Stimulated activated CD4-positive, alpha-beta T cell treated with anti-CD3 and anti-CD28 coated beads, Interleukin-2, amount 100 ng/mL, for 48 hours (primary cell): Measurements from ENCODE around the gene TM7SF2.

Experiments used
- DNase-seq, 2 donors: peaks; one replicate each; pipeline ENCODE4 v3.0.0-alpha.2; 2020

TM7SF2 gene

DNA sequence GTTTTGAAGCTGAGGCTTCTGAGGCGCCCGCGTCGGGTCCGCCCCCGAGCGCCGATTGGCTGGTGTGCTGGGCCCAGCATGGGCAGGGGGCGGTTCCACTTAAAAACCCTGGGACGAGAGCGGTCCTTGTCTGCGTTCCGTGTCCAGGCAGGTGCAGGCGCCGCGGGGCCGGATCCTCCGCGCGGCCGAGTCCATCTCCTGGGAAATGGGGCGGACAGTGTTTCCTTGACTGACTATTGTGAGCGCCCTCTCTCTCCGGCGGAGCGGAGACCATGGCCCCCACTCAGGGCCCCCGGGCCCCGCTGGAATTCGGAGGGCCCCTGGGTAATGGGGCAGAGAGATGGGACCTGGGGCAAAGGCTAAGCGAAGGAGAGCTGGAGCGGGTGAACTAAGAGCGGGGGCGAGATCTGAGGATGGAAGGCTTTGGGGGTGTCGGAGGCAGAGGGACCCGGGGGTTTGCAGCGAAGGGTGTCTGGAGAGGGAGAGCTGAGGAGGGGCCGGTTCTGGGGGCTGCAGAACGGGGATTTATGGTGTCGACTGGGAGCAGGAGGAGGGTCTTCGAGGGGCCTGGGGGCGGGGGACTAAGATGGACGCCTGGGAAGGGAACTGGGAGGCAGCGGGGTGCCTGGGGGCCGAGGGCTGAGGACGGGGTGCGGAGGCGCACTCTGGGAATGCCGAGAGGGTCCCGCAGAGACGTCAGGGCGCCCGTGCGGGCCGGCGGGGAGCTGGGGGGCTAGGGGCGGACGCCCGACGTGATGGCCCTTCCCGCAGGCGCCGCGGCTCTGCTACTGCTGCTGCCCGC is at the start of gene TM7SF2:
TSS of gene TM7SF2 (plus strand) at position 129 of the 802 bp plus-strand sequence. CDS start at position 273, 144 bp downstream.
- DNase-seq, result peak; percentile 92 to 94

DNA sequence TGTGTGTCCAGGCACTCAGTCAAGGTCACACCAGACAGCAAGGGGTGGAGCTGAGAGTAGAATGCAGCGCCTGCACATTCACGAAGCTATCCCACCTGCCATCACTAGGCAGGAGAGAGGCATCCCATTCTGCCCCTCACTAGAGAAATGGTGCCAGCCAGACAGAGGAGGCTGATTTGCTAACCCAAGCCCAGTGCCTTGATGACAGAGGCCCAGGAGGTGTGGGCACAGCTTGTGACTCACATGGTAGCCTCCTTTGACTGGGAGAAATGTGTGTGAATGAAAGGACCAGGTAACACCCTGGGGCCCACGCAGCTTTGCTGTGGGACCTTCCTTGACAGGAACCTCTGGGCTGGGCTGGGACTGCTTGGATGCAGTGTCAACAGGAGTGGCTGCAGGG is 48.1 kb upstream of the TM7SF2 start:
- DNase-seq, result no peak

DNA sequence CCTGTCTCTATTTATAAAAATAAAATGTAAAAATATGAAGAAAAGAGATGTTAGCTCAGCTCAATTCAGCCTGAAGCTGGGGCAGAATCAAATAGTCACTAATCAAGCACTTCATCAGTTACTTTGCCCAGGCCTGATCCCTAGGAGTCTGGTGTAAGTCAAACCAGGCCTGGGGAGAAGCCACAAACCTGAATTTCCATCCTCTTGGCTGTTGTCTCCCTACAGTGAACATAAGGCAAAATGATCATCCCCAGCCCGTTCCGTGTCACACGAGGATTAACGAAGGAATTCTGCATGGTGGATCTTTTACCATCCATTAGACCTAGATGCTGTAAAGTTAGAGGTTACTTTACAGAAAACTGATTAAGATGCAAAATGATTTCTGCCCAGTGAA is 46.8 kb upstream of the TM7SF2 start:
- DNase-seq, result no peak

DNA sequence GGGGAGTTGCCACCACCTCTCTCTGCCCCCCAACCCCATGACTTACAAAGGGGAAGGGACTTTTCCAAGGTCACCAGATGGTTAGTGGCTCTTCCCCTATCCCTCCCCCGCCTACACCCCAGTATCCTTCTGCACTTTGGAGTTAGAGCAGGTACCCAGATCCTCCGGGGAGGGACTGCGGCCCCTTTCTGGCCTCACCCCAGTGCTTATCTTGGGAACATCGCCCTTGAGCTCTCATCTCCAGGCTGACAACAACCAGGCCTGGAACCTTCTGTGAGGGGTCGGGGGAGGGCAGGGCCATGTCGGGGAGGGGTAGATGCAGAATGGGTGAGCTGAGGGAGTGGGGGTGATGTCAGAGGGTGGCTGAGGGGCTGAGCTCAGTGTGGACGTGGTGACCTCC is 45.8 kb upstream of the TM7SF2 start:
- DNase-seq, result no peak

DNA sequence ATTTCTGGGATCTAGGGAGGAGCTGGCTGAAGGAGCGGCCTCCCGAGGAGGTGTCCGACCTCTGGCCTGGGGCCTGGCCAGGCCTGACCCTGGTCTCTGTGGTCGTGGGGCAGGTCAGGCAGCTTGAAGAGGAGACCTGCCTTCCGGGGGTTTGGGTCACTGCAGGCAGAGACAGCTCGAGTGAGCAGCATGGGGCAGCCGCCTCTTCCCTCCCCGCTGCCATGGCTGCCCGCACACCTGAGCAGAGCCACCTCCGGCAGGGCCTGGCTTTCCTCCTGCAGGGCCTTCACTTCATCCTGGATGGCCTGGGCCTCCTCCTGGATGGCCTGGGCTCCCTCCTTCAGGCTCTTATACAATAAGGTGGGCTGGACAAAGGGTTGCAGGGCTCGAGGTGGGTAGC is 45.4 kb upstream of the TM7SF2 start:
- no peak for DNase-seq

DNA sequence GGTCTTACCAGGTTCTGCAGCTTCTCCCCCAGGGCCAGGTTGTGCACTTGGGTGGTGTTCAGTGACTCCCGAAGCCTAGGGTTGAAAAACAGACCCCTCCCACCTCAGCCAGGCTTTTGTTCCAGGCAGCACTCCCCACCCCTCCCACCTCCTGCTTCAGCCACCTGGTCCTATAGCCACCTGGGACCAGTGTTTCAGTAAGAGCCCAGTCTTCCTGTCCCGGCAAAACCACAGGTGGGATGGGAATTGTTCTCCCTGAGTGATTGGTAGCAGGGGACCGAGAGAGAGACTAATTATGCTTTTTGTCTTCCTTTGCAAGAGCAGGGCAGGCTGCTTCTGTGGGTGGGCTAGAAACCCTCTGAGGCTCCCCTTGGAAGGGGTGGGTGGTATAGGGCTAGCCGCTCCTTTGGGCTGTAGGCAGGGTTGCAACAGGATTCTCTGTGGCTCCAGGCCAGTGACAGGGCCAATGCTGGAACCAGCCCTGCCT is 44.8 kb upstream of the TM7SF2 start:
- DNase-seq, result no peak

DNA sequence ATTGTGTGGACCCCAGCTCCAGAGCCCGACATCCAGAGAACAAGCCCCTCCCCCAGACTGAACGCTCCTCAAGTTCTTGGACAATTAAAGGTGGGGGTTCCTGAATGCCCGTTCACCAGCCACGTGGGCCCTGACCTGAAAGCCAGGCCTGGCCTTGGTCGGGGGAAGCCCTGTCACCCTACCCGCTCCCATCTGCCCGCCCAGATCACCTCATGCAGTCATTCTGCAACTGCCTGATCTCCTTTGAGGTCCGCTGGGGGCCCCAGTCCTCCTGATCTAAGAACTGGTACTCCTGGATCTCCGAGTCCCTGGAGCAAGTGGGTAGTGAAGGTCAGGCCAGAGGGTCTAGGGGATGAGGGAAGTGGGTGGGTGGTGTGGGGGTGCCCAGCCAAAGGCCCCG is 44.2 kb upstream of the TM7SF2 start:
- no peak for DNase-seq

DNA sequence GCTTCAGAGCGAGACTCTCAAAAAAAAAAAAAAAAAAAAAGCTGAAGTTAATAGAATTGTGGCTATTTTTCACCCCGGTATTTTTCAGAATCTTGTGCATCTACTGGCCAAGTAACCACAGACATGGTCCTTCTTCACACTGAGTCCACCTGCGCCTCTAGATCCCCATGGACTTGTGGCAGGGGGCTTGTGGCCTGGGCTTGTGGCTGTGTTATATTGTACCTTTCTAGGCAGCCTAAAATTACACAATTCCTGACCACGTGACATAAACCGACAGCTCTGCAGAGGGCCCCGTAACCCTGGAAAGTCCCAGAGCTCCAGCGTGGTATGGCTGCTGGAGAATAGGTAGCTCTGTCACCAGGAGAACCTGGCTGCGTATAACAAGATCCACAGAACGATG is 42.5 kb upstream of the TM7SF2 start:
- no peak for DNase-seq

DNA sequence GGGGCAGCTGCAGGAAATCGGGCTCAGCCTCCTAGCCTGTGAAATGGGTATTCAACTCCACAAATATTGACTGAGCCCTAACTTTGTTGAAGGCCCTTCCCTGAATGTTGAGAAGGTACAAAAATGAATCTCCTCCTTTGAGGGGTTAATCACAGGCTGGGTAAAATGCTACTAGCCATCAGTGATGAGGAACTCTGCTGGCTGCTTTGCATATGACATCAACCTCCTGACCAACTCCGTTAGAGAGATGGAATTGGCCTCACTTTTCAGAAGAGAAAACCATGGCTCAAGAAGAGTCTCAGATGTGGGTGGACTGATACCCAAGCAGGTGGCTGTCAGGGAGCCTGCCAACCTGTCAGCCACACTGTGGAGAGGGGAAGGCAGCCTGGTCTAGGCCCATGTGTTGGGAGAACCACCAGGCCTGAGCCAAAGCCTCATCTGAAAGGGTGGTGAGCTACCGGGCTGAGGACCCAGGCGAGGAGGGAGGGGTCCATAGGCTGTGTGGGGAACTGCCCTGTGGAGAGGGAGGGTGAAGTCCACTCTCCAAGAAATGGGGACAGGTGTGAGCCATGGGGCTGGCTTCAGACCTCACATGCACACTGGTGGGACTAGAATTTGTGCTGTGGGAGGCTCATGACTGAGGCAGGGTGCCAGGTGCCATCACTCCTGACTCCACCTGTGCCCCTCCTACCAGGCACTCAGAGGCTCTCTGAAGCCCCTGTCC is 39.6 kb upstream of the TM7SF2 start:
- DNase-seq, result no peak

DNA sequence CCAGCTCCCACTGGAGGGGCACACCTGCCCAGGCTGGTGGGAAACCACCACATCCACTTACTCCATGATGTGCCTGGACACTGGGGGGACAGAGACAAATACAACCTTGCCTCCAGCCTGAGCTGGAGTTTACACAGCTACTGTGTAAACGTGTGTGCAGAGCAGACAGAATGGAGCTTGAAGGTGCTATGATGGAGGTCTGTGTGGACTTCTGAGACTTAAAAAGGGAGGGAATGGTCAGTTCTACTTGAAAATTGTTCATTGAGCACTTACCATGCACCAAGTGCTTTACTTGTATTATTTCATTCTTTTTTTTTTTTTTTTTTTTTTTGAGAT is 39.1 kb upstream of the TM7SF2 start:
- DNase-seq, result no peak

DNA sequence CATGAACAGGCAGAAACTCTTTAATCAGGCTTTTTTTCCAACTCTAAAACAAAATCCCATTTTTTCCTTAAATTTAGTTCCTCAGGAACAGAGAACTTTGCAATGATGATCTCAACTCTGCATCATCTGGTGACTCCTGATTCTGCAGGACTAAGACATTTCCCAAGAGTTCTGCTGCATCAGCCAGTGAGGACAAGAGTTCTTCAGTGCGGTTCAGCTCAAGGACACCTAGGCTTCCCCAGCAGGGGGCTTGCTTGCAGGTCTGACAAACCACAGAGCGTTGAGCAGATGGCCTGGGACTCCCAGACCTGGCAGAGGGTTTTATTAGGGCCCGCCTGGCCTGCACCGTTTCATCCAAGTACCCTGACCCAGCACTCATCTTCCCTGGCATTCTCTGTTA is 34.2 kb upstream of the TM7SF2 start:
- DNase-seq, result no peak

DNA sequence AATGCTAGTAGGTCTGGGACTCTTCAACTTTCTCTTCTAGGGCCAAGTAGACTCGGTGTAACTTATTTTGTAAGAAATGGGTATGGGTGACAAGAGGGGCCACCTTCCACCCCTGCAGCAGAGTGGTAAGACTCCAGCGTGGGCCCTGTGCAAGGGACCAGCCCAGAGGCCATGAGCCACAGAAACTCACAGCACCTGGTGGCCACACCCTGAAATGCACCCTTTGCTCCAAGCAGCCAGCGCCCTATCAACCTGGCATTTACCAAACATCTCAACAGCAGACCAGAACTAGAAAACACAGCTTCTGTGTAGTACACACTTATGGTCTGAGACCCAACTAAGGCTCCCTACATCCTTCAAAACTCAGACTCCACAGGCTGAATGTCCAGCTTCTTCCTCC is 33.5 kb upstream of the TM7SF2 start:
- DNase-seq, result peak; percentile 67

DNA sequence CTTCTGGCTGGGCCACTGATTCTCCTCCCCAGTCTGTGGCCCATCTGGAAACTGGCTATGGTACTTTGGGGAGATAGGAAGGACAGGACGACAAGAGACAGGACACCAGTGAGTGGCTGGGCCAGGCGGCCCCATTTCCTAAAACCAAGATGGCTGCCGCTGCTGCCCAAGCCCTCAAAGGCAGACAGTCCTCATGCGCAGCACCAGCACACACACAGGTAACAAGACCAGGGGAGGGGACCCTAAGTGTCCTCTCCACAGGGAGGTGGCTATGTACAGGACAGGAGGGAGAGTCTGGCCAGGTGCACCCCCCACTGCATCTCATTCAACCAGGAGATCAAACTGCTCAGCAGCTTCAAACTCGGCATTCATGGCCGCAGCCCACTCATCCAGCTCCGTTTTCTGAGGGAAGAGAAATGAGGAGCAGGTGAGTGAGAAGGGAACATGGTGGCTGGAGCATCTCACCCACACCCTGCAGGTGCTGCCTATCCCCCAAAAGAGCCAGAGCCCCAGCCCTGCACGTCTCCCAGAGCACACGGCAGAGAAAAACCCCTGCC is 32.8 kb upstream of the TM7SF2 start:
- DNase-seq, result no peak

DNA sequence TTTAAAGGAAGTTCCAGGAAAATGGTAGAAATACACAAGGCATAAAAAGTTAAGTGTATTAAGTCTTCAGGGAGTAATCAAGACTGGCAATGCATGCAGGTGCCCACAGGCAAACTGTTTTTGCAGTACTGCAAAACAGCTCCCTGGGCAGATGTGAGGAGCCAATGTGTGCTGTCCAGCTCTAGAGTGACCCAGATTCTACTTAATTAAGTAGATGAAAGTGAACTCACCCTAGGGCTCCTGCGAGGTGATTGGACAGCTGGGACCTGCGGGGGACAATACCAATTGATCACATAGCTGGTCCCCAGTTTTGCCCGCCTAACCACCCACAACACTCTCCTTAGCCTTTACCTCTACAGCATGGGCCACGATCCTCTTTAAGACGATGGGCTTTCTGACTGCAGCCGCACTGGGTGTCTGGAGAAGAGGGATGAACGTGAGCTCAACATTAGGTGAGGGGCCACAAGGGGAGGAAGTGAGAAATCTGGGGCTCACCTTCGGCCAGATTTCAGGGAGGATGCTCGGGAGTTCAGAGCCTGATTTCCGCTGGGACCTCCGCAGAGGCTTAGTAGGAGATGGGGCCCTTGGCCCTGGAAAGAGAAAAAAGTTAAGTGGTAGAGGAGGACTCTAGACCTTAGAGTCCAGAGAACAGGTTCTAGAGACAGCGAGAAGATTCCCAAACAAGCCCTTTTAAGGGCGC is 28.4 kb upstream of the TM7SF2 start:
- no peak for DNase-seq

DNA sequence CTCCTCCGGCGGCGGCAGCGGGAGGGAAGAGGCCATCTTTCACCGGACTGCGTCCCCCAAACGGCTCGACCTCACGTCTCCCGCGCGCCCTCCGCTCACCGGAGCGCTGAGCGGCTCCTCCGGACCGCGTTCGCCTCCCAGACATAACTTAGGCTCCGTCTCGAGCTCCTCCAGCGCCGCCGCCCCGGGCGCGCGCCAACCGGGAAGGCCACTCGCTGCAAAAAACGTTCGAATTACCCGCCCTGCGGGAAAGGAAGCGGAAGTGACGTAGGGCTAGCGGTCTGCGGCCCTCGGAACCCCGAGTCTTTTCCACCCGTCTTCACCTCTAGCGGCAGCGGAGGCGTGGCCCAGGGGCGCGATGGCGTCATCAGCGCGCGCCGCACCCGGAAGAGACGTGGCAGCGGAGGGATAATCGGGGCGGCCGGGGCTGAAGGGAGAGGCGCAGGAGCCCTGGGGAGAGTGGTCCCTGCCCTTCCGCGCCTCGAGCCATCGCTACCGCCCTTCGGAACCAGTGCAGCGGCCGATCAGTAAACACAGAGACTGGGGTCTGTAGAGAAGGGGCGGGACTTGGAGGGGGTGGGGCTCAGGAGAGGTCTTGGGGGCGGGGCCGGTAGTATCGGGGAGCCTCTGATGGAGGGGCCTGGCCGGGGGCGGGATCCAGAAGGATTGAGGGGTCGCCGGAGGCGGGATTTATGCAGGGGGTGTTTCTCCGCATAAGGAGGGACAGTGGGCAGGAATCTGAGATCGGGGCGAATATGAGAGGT is 27.7 kb upstream of the TM7SF2 start, which contains the start of the genes CDCA5 and ZFPL1:
TSS of gene CDCA5 (minus strand) at position 207 of the 764 bp plus-strand sequence. CDS start at position 145, 62 bp downstream.
TSS of gene ZFPL1 (plus strand) at position 389 of the 764 bp plus-strand sequence. CDS start 477 bp downstream, outside the sequence.
- peak; percentile 95 to 96 for DNase-seq

DNA sequence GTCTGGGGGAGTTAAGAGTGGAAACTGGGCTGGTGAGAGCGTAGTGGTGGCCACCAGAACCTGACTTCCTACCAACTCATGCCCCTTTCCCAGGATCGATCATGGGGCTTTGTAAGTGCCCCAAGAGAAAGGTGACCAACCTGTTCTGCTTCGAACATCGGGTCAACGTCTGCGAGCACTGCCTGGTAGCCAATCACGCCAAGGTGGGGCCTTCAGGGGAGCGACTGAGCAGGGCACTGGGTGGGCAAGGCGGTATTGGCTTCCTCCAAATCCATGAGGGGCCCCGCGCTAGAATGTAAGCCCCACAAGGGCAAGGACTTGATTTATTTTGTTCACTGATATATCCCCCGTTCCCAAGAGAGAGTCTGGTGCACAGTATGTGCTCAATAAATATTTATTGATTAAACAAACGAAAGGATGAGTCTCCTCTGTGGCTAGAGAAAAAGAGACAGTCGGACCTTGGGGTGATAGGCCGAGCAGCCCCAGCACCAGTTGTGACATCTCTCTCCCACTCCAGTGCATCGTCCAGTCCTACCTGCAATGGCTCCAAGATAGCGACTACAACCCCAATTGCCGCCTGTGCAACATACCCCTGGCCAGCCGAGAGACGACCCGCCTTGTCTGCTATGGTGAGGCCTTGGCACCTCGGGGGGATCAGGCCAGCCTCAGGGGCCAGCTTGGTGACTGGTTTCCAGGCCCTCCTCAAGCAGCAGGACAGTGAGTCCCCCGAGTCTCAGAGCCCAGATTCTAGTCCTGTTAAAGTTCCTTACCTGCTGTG is 26.9 kb upstream of the TM7SF2 start:
- DNase-seq, result no peak

DNA sequence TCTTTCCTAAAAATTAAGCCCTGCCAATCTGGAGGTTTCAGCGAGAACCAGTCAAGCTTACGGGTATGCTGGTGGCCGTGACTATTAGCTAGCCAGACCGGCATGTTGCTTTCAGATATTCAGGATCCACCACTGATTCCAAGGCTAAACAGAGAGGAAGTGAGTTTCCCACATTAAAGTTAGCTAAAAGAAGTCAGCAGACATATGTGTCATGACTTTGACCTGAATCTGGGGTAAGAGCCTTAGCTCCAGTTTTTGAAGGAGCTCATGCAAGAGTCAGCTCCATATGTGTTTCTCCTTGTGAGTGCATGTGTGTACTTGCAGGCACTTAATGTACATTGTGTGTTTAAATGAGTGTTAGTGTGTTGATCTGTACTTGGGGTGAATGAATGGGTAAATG is 26.2 kb upstream of the TM7SF2 start:
- no peak for DNase-seq

DNA sequence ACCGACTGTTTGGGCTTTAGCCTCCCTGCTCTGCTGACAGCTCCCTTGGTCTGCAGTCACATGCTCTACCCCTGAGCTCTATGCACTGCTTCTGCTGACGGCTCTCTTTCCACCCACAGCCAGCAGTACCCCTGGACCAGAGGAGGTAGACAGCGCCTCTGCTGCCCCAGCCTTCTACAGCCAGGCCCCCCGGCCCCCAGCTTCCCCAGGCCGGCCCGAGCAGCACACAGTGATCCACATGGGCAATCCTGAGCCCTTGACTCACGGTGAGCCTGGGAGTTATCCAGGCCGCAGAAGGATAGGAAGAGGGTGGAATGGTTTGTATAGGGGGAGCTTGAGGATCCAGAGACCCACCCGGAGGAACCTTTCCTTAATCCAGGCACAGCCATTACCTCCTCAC is 24.9 kb upstream of the TM7SF2 start:
- DNase-seq, result no peak

DNA sequence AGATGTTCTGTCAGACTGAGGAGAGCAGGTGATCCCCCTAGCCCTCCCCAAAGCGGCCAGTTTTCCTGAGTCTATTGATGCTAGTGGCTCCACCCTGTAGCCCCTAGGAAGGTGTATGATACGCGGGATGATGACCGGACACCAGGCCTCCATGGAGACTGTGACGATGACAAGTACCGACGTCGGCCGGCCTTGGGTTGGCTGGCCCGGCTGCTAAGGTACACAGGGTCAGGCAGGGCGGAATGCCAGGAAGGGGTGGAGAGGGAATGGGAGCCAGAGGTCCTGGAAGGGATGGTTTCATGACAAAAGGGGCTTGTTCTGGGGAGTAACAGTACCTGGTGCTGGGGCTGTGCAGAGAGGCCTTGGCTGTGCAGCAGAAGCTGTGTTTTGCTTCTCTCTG is 24.5 kb upstream of the TM7SF2 start:
- no peak for DNase-seq

DNA sequence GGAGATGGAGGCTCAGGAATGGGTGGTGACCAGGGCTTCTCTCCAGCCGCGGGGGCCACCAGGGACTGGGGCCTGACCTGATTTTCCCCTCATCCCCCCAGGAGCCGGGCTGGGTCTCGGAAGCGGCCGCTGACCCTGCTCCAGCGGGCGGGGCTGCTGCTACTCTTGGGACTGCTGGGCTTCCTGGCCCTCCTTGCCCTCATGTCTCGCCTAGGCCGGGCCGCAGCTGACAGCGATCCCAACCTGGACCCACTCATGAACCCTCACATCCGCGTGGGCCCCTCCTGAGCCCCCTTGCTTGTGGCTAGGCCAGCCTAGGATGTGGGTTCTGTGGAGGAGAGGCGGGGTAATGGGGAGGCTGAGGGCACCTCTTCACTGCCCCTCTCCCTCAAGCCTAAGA is 23.8 kb upstream of the TM7SF2 start:
- no peak for DNase-seq

DNA sequence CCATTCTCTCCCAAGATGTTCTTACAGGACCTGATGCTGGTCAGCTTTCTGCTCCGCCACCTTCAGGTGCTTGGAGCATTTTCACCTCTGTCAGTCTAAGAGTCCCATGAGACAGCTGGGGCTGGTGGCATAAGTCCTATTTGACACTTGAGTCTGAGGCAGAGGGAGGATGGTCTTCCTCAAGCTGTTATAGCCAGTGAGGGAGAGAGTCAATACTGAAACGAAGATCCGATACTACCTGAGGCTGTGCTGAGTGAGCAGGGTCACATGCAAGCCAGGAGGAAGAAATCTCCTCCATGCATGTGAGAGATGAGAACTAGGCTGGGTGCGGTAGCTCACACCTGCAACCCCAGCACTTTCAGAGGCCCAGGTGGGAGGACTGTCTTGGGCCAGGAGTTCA is 22.1 kb upstream of the TM7SF2 start:
- no peak for DNase-seq

DNA sequence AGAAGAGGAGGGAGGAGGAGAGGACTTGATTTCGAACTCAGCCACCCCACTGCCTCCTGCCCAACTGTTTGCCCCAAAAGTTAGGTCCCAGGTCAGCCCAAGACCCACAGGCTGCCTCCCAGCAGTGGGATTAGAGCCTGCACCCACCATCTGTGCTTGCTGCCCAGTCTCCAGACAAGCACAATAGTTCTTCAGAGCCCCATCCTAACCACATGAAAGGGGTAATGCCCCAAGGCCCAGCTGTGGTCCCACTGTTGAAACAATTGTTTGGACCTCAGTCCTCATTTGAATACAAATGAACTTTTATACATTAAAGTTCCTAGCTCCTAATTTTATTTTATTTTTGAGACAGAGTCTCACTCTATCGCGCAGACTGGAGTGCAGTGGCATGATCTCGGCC is 21.0 kb upstream of the TM7SF2 start:
- DNase-seq, result no peak
